Vagina (tissue), 2 donors: Measurements from ENCODE around the gene CALML3. TPM values are rescaled to one million over a fixed set of nuclear protein-coding genes. Genes with fewer than 3 reads are reported as not detected.

Experiments used
- DNase-seq, 2 donors: peaks; one replicate each; pipeline ENCODE4 v3.0.0-alpha.2; 2017; ENCODE audit errors: extremely low spot score in 2 of 2
- H3K27ac ChIP-seq: fragments of 200-600 bp; sonication (generic); one replicate; pipeline ENCODE4 v1.5.1; 2019
- H3K27me3 ChIP-seq: fragments of 200-600 bp; sonication (generic); one replicate; pipeline ENCODE4 v1.5.1; 2019
- H3K36me3 ChIP-seq, 2 donors: fragments of 200-600 bp; sonication (generic); one replicate each; pipeline ENCODE4 v1.5.1; 2017 to 2019
- H3K4me1 ChIP-seq: fragments of 200-600 bp; sonication (generic); one replicate; pipeline ENCODE4 v1.5.1; 2019
- H3K4me3 ChIP-seq, 2 donors: fragments of 200-600 bp; sonication (generic); 1 replicate in 1 of 2; 2 replicates in 1 of 2; pipeline ENCODE4 v1.5.1; 2016 to 2019
- H3K9me3 ChIP-seq: fragments of 200-600 bp; sonication (generic); one replicate; pipeline ENCODE4 v1.5.1; 2019
- POLR2A ChIP-seq, 2 donors: fragments of 450-650 bp; IDR thresholded peaks; one replicate each; pipeline ENCODE4 v1.6.1; 2017; ENCODE audit warnings: antibody characterized with exemption in 2 of 2, mild to moderate bottlenecking in 2 of 2, moderate library complexity in 2 of 2
- POLR2AphosphoS5 ChIP-seq, 2 donors: sonication (generic); formaldehyde crosslinking; IDR thresholded peaks; one replicate each; pipeline ENCODE4 v1.9.0; 2017; ENCODE audit warnings: antibody characterized with exemption in 2 of 2, mild to moderate bottlenecking in 2 of 2, low read depth in 1 of 2; ENCODE audit not compliant: insufficient read depth in 1 of 2
- intact Hi-C: fragments of 100-400 bp; cut with DNase I; formaldehyde crosslinking; loops from one replicate; pipeline ENCODE4 v1.15.1; 2023
- total RNA-seq: library from RNA; depleted of rRNA; stranded (reverse); fragments of >200 nt; gene quantifications from one replicate; pipeline ENCODE4 v1.2.3, GENCODE V29; 2016
- TF ChIP-seq, protein P1 (sequence below), 3 experiments: fragments of 450-650 bp in 2 of 3; fragments of 200-600 bp in 1 of 3; sonication (generic) in 1 of 3; IDR thresholded peaks; one replicate each; pipeline ENCODE4 v1.5.1; 2017 to 2019; ENCODE audit warnings: antibody characterized with exemption in 3 of 3, mild to moderate bottlenecking in 2 of 3, moderate library complexity in 2 of 3

CALML3 gene
- total RNA-seq, 1 donor from 2014 or later: 50.6 TPM

DNA sequence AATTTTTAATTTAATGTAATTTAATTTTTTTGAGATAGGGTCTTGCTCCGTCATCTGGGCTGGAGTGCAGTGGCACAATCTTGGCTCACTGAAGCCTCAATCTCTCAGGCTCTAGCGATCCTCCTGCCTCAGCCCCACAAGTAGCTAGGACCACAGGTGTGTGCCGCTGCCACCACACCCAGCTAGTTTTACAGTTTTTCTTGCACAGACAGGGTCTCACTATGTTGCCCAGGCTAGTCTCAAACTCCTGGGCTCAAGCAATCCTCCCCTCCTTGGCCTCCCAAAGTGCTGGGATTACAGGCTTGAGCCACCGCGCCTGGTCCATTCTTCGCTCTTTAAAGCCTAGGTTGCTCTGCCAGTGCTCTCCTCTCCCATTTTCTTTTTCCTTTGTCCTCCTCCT, 12.9 kb downstream of the CALML3 start:
- intact Hi-C loops: loop anchor here (10.0 kb wide), 2 partner anchors 87 to 93 kb away; no protein-coding TSS in a partner anchor
- TF ChIP-seq, protein P1, sequence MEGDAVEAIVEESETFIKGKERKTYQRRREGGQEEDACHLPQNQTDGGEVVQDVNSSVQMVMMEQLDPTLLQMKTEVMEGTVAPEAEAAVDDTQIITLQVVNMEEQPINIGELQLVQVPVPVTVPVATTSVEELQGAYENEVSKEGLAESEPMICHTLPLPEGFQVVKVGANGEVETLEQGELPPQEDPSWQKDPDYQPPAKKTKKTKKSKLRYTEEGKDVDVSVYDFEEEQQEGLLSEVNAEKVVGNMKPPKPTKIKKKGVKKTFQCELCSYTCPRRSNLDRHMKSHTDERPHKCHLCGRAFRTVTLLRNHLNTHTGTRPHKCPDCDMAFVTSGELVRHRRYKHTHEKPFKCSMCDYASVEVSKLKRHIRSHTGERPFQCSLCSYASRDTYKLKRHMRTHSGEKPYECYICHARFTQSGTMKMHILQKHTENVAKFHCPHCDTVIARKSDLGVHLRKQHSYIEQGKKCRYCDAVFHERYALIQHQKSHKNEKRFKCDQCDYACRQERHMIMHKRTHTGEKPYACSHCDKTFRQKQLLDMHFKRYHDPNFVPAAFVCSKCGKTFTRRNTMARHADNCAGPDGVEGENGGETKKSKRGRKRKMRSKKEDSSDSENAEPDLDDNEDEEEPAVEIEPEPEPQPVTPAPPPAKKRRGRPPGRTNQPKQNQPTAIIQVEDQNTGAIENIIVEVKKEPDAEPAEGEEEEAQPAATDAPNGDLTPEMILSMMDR (IDR thresholded peaks at IDR 0.05): no peak
- TF ChIP-seq POLR2A (IDR thresholded peaks at IDR 0.05) (no peak), POLR2AphosphoS5 (IDR thresholded peaks at IDR 0.05; ENCODE audit: insufficient read depth in 1 of 2, low read depth in 1 of 2) (no peak)
- Histone ChIP-seq H3K27ac (no peak overlapping the region), H3K36me3 (no peaks in the 10 kb centered on the region), H3K27me3 (no peaks in the 10 kb centered on the region), H3K4me1 (peaks cover 30% of the 10 kb centered on the region), H3K9me3 (peaks cover 4% of the 10 kb centered on the region), H3K4me3 (no peak overlapping the region)
- no peak for DNase-seq

DNA sequence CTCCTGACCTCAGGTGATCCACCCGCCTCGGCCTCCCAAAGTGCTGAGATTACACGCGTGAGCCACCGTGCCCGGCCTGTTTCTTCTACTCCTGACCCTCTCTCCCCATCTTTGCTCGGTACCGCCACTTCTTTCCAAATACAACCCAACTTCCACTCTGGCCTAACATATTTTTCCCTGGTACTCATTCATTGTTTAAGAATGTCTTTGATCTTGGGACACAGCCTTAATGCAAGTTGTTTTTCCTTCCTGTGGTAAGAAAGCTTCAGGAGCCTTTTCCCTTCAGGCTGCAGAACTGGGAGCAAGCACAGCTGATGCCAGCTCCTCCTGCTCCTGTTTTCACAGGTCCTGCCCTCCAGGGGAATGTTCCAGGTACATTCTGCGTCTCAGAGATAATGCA, 13.7 kb downstream of the CALML3 start:
- H3K4me1 ChIP-seq: peaks cover 30% of the 10 kb centered on the region
- no peak for DNase-seq
- H3K36me3 ChIP-seq: no peaks in the 10 kb centered on the region
- TF ChIP-seq, protein P1 (IDR thresholded peaks at IDR 0.05): no peak
- peak in 1 of 2 donors; percentile 42 for TF ChIP-seq POLR2AphosphoS5 (IDR thresholded peaks at IDR 0.05; ENCODE audit: insufficient read depth in 1 of 2, low read depth in 1 of 2)
- no peak overlapping the region for H3K4me3 ChIP-seq
- H3K9me3 ChIP-seq: peaks cover 4% of the 10 kb centered on the region
- intact Hi-C loops: loop anchor here (10.0 kb wide), 2 partner anchors 86 to 94 kb away; no protein-coding TSS in a partner anchor
- H3K27ac ChIP-seq: no peak overlapping the region
- H3K27me3 ChIP-seq: no peaks in the 10 kb centered on the region

DNA sequence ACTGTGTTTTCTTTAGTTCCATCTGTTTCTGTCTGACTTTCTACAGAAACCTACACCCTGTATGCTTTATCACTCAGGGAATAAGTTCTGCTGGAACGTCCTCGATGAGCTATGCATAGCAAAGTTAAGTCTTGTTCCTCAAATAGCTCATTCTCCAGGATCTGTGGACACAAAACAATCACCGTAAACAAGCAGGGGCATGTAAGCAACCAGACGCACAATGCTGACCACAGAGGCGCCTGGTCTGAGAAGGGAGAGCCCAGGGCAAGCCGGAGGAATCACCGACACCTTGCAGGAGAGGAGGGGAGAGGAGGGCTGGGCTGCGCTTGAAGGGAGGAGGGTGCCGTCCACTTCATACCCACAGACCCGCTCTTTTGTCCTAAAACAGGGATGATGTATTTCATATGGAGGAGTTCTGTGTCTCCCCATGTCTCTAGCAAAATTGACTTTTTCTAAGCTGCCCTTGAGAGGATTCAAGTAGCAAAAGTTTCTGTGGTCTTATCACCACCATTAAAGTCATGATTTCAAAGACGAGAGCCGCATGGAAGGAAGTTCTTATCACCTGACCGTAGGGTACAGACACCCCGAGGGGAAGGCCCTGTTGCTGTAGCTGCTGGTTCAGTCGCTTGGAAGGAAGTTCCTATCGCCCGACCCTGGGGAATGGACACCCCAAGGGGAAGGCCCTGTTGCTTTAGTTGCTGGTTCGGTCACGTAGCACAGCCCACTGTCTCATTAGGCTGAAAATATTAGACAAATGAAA, 14.3 kb downstream of the CALML3 start:
- Histone ChIP-seq H3K27me3 (no peaks in the 10 kb centered on the region), H3K4me1 (peaks cover 28% of the 10 kb centered on the region), H3K27ac (no peak overlapping the region), H3K4me3 (no peak overlapping the region), H3K36me3 (no peaks in the 10 kb centered on the region), H3K9me3 (peaks cover 4% of the 10 kb centered on the region)
- intact Hi-C loops: loop anchor here (10.0 kb wide), 2 partner anchors 86 to 94 kb away; no protein-coding TSS in a partner anchor
- TF ChIP-seq, protein P1 (IDR thresholded peaks at IDR 0.05): no peak
- TF ChIP-seq POLR2A (IDR thresholded peaks at IDR 0.05): no peak
- no peak for TF ChIP-seq POLR2AphosphoS5 (IDR thresholded peaks at IDR 0.05; ENCODE audit: insufficient read depth in 1 of 2, low read depth in 1 of 2)
- no peak for DNase-seq

DNA sequence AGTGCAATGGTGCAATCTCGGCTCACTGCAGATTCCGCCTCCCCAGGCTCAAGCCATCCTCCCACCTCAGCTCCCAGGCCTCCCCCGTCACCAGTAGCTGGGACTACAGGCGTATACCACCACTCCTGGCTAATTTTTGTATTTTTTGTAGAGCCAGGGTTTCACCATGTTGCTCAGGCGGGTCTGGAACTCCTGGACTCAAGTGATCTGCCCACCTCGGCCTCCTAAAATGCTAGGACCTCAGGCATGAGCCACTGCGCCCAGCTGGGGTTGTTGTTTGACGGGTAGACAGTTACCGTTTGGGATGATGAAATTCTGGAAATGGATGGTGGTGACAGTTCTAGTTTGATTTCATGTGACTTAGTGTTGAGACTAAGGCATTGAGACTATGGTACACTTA, 15.3 kb downstream of the CALML3 start:
- intact Hi-C loops: no loop called here
- H3K4me1 ChIP-seq: peaks cover 21% of the 10 kb centered on the region
- H3K4me3 ChIP-seq: no peak overlapping the region
- TF ChIP-seq POLR2A (IDR thresholded peaks at IDR 0.05): no peak
- TF ChIP-seq, protein P1 (IDR thresholded peaks at IDR 0.05): no peak
- no peak for TF ChIP-seq POLR2AphosphoS5 (IDR thresholded peaks at IDR 0.05; ENCODE audit: insufficient read depth in 1 of 2, low read depth in 1 of 2)
- no peaks in the 10 kb centered on the region for H3K27me3 ChIP-seq
- H3K36me3 ChIP-seq: no peaks in the 10 kb centered on the region
- no peak for DNase-seq
- no peak overlapping the region for H3K27ac ChIP-seq
- H3K9me3 ChIP-seq: peaks cover 4% of the 10 kb centered on the region

DNA sequence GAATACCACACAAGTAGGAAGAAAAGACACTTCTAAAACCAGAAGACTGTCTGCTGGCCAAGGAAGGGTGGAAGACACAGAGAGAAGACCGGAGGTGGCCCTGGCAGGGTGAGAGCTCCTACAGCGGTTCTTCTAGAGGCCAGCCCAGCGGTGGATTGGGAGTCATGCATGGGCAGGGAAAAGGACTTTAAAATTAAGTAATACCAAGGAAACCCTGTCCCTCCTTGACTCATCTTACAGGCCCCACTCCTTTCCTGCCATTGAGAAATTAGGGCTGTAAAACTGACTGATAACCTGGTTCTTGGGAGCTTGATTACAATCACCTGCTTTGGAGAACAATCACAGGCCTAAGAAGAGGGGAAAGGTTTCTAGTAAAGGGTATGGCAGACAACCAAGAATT, 16.1 kb downstream of the CALML3 start:
- TF ChIP-seq POLR2AphosphoS5 (IDR thresholded peaks at IDR 0.05; ENCODE audit: insufficient read depth in 1 of 2, low read depth in 1 of 2): no peak
- no peak for TF ChIP-seq POLR2A (IDR thresholded peaks at IDR 0.05)
- TF ChIP-seq, protein P1 (IDR thresholded peaks at IDR 0.05): no peak
- DNase-seq: no peak
- no peak overlapping the region for H3K27ac ChIP-seq
- intact Hi-C loops: no loop called here
- H3K4me3 ChIP-seq: no peak overlapping the region
- H3K4me1 ChIP-seq: peaks cover 25% of the 10 kb centered on the region
- no peaks in the 10 kb centered on the region for H3K27me3 ChIP-seq
- no peaks in the 10 kb centered on the region for H3K36me3 ChIP-seq
- H3K9me3 ChIP-seq: peaks cover 4% of the 10 kb centered on the region
